HG03565 (cell line): Measurements from ENCODE around the gene PRRC2C.
A peak's percentile ranks its signal among the peaks of the same experiment; 100 is the strongest.
"Not testable (repeated sequence)": the region's sequence is repeated elsewhere in the genome, so short reads cannot be mapped to it uniquely, and the experiment has no call there.

Experiments used
- ATAC-seq: cut with Tn5 transposase; IDR thresholded peaks from one replicate; pipeline ENCODE4 v1.9.1; 2021; ENCODE audit warnings: mild to moderate bottlenecking, moderate library complexity; ENCODE audit not compliant: unreplicated experiment

The PRRC2C gene

GRCh38 chr1:171495444-171495843 is 10.1 kb downstream of the PRRC2C start:
- no peak for ATAC-seq

GRCh38 chr1:171500304-171500703 is 15.0 kb downstream of the PRRC2C start:
- ATAC-seq, result no peak

GRCh38 chr1:171500803-171501202 is 15.5 kb downstream of the PRRC2C start:
- no peak for ATAC-seq

DNA sequence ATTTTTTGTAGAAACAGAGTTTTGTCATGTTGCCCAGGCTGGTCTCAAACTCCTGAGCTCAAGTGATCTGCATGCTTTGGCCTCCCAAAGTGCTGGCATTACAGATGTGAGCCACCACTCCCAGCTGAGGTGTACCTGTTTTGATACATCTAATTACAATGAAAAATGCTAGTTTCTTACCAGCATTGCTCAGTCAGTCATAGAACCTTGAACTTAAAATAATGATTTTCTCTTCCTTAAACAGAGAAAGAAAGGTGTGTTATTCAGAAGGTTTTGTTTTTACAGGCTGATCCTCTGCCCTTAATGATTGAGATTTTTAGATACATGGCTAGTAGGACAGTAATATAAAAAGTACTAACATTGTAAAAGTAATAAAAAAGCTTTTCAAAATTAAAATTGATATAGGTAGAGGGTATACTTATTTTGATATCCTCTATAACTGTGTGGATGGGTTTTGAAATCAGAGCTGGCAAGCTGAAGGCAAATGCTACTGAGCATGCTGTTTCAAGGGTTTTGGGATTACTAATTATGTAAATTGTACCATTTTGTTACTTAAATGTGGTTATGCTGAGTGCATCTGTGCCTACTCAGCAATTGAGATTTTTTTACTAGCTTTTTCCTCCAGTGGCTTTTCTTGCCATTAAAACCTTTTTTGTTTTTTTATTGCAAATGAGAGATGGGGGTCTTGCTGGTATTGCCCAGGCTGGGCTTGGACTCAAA is 16.1 kb downstream of the PRRC2C start:
- peak; percentile 71 for ATAC-seq

- no peak for ATAC-seq
Observed at GRCh38 chr1:171506525-171507304, 21.4 kb downstream of the PRRC2C start.

DNA sequence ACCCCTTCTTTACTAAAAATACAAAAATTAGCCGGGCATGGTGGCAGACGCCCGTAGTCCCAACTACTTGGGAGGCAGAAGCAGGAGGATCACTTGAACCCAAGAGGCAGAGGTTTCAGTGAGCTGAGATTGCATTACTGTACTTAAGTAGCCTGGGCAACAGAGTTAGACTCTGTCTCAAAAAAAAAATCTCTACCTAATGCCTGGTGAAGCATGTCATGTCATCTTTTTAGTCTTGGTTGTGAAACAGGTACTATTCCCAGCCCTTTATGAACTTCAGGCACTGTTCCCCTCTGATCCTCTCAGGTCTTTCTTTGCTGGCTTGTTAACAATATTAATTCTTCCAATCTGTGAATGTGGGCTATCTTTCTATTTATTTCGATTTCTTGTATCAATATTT is 22.1 kb downstream of the PRRC2C start:
- no peak for ATAC-seq

GRCh38 chr1:171509191-171509590 is 23.9 kb downstream of the PRRC2C start:
- no peak for ATAC-seq

GRCh38 chr1:171513743-171514142 is 28.4 kb downstream of the PRRC2C start:
- ATAC-seq, result no peak

GRCh38 chr1:171515299-171515698 is 30.0 kb downstream of the PRRC2C start:
- no peak for ATAC-seq

DNA sequence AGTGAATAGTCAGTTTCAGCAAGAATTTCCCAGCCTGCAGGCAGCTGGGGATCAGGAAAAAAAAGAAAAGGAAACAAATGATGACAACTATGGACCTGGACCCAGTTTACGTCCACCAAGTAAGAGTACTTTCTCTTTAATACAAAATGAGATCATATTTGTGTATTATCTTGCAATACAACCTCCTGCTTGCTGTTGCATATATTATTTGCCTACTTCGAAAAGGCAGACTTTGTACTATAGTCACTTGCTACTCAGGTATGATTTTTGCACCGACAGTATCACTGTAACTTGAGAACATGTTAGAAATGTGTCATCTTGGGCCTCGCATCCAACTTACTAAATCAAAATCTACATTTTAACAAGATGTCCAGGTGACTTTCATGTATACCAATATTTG is 30.4 kb downstream of the PRRC2C start:
- ATAC-seq, result no peak

DNA sequence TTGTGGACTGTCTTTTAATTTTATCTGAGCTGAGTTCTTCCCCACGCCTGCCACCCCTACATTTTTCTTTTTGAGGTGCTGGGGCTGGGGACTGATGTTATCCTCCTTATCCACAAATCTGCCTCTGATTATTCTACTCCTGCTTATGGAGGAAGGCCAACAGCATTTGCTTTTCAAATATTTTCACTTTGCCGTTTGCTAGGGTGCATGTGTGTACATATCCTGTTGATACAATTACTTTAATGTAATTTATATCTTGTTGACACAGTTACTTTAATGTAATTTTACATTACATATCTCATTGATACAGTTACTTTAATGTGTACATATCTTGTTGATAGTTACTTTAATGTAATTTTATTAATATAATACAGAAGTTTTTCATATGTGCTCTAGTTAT is 36.2 kb downstream of the PRRC2C start:
- no peak for ATAC-seq

GRCh38 chr1:171530676-171531075 is 45.3 kb downstream of the PRRC2C start:
- ATAC-seq, result no peak

GRCh38 chr1:171532520-171532919 is 47.2 kb downstream of the PRRC2C start:
- ATAC-seq, result no peak

DNA sequence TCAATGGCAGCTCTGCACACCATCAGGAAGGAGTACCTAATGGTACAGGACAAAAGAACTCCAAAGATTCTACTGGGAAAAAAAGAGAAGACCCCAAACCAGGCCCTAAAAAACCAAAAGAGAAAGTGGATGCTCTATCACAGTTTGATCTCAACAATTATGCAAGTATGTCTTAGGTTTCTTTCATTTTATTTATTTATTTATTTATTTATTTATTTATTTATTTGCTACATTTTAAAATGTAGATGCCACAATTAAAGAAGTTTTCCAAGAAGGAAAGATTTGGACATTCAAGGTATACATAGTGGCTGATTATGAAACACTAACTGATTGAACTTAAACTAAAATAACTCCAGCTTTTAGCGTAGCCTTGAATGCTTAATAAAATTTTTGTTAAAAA is 60.2 kb downstream of the PRRC2C start:
- no peak for ATAC-seq

DNA sequence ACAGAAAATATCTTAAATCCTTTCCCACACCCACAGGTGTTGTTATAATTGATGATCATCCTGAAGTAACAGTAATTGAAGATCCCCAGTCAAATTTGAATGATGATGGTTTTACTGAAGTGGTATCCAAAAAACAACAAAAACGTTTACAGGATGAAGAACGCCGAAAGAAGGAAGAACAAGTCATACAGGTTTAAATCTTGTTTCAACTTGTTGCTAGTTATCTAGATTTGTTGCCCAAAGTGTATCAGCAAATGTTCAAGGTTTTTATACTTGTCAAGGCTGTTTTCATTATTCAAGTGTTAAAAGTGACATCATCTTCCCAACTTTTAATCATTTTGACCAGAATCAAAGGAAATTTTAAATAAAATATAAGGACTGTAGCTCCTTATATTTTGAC is 64.7 kb downstream of the PRRC2C start:
- no peak for ATAC-seq

DNA sequence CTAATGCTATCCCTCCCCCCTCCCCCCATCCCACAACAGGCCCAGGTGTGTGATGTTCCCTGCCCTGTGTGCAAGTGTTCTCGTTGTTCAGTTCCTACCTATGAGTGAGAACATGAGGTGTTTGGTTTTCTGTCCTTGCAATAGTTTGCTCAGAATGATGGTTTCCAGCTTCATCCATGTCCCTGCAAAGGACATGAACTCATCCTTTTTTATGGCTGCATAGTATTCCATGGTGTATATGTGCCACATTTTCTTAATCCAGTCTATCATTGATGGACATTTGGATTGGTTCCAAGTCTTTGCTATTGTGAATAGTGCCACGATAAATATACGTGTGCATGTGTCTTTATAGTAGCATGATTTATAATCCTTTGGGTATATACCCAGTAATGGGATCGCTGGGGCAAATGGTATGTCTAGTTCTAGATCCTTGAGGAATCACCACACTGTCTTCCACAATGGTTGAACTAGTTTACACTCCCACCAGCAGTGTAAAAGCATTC is 65.3 kb downstream of the PRRC2C start:
- not testable (repeated sequence) for ATAC-seq

DNA sequence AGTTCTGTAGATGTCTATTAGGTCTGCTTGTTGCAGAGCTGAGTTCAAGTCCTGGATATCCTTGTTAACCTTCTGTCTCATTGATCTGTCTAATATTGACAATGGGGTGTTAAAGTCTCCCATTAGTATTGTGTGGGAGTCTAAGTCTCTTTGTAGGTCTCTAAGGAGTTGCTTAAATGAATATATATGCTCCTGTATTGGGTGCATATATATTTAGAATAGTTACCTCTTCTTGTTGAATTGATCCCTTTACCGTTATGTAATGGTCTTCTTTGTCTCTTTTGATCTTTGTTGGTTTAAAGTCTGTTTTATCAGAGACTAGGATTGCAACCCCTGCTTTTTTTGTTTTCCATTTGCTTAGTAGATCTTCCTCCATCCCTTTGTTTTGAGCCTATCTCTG is 68.6 kb downstream of the PRRC2C start:
- ATAC-seq, result not testable (repeated sequence)

- no peak for ATAC-seq
Observed at GRCh38 chr1:171563675-171564074, 78.3 kb downstream of the PRRC2C start.

GRCh38 chr1:171566467-171566866 is 81.1 kb downstream of the PRRC2C start:
- no peak for ATAC-seq

GRCh38 chr1:171570295-171570694 is 85.0 kb downstream of the PRRC2C start:
- no peak for ATAC-seq

GRCh38 chr1:171576144-171576543 is 90.8 kb downstream of the PRRC2C start:
- ATAC-seq, result no peak

DNA sequence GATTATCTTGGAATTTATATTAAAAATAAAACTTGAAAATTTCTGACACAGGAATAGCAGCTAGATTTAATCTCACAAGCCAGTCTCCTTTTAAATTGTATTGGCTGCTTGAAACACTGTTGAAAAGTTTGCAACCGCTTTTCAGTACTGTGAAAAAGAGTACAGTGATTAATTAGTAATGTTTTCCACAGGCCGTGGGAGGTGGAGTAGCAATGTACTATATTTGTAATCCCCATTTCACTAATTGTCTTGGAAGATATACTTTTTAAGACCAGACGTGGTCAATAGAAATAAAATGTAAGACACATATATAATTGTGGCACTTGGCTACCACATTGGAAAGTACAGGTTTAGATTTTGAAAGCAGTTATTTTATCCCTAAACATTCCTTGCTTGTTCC is 95.9 kb downstream of the PRRC2C start:
- ATAC-seq, result no peak
